ENCODE measurements around the gene ZNF785.
"Not testable (repeated sequence)": the region's sequence is repeated elsewhere in the genome, so short reads cannot be mapped to it uniquely, and the experiment has no call there.

The ZNF785 gene

GRCh38 chr16:30539986-30540526 is 45.4 kb downstream of the ZNF785 start:
- DNase-seq (ENCODE audit: low read depth in 2 of 2): not testable (repeated sequence)

GRCh38 chr16:30539000-30539964 is 46.2 kb downstream of the ZNF785 start:
- DNase-seq (ENCODE audit: low read depth in 2 of 2): no peak

DNA sequence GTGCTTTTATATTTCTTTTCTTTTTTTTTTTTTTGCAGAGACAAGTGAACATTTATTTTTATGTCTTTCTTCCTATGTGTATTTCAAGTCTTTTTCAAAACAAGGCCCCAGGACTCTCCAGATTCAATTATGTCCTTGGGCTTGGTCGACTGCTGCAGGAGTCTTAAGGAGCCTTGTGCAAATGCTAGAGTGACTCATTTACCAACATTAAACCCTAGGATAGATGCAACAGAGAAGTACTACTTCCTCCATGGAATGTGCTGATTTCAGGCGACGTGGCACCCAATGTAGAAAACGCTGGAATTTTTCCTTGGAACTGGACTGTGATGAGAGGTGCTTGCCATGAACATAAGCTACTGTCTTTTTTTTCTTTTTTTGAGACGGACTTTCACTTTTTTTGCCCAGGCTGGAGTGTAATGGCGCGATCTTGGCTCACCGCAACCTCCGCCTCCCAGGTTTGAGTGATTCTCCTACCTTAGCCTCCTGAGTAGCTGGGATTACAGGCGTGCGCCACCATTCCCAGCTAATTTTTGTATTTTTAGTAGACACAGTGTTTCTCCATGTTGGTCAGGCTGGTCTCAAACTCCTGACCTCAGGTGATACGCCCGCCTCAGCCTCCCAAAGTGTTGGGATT is 49.0 kb downstream of the ZNF785 start:
- not testable (repeated sequence) for DNase-seq (ENCODE audit: low read depth in 2 of 2)

DNA sequence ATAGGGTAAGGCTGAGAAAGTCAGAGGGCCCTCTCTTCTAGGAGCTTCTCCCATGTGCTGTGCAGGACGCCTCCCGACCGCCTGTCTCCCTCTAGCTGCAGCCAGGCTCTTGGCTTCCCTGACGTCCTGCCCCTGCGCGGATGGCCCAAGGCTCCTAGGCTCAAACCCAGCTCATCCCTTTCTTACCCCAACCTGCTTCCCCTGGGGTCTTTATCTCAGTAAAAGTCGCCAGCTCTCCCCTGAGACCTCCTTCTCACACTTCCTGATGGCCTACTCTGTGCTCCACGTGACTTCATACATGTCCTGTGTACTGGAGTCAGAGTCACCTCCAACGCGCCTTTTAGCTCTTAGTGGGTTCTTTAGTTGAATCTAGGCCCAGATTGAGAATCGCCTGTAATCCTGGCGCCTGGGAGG is 49.7 kb downstream of the ZNF785 start:
- peak in 1 of 2 donors; percentile 49 for DNase-seq (ENCODE audit: low read depth in 2 of 2)

GRCh38 chr16:30535106-30535776 is 50.3 kb downstream of the ZNF785 start:
- no peak for DNase-seq (ENCODE audit: low read depth in 2 of 2)

DNA sequence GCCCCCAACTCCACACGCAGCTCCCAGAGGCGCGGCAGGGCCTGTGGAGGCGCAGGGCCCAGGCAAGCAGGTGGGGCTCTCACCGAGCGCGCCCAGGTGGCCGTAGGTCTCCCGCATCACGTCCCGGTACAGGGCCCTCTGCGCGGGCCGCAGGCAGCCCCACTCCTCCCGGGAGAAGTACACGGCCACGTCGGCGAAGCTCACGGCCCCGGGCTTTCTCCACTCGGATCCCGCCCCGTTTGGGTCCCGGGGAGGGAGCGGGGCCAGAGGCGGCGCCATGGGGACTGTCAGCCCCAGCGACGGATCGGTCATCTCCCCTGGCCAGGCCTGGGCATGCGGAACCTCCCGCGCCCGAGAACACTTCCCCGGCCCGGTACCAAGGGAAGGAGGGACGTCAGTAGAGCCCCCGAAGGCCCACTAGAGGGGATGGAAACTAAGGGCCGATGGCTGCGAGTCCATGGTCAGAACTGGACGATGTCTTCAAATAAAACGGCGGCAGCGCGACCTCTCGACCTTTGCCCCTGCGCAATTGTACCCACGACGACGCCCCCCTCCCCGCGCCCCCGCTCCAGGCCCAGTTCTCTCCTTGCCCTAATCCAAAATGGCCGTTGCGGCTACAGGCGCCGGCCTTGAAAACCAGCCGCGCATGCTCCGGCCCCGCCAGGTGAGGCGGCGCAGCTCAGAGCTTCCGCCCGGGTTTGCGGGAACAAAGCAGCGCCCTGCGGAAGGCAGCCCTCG is 51.0 kb downstream of the ZNF785 start, which contains the start of gene ZNF747:
Gene ZNF747 (minus strand): TSS at position 491 of the 738 bp plus-strand sequence. CDS start 179 bp downstream, at position 312.
- DNase-seq (ENCODE audit: low read depth in 2 of 2): peak; percentile 86 to 88

DNA sequence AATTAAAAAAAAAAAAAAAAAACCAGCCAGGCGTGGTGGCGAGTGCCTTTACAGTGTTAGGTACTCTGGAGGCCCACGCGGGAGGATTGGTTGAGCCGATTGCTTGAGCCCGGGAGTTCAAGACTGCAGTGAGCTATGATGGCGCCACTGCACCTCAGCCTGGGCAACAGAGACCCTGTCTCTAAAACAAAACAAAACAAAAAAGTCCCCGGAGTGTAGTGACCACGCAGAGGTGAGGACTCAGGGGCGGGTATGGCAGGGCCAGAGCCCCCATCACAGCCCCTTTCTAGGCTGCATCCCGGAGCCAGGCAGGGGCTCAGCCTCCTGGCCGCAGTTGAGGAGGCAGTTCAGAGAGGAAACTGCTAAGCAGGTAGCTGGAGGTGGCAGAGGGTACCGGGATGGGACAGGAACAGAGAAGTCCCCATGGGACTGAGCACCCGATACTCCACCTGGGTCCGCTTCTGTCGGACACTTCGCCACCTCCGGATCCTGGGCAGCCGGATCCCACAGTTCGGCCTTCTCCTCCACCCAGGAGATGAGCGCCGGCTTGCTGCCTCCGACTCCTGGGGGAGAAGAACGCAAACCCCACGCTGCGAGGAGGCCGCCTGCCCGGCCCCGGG is 51.6 kb downstream of the ZNF785 start:
- DNase-seq (ENCODE audit: low read depth in 2 of 2): no peak

DNA sequence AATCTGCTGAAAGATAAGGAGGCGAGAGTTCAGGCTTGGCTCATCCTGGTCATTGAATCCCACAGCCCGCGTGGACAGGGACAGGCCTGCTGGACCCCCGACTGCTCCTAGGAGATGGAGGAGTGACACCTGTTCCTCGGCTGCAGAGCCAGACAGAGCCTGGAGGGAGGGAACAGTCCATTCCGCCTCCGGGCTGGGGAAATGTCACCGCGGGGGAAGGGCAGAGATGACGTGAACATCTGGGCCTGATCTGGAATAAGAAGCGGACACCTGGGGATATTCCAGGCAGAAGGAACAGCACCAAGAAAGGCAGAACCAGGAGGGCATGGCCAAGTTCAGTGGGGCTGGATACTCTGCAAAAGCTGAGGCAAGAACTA is 52.4 kb downstream of the ZNF785 start:
- no peak for DNase-seq (ENCODE audit: low read depth in 2 of 2)

DNA sequence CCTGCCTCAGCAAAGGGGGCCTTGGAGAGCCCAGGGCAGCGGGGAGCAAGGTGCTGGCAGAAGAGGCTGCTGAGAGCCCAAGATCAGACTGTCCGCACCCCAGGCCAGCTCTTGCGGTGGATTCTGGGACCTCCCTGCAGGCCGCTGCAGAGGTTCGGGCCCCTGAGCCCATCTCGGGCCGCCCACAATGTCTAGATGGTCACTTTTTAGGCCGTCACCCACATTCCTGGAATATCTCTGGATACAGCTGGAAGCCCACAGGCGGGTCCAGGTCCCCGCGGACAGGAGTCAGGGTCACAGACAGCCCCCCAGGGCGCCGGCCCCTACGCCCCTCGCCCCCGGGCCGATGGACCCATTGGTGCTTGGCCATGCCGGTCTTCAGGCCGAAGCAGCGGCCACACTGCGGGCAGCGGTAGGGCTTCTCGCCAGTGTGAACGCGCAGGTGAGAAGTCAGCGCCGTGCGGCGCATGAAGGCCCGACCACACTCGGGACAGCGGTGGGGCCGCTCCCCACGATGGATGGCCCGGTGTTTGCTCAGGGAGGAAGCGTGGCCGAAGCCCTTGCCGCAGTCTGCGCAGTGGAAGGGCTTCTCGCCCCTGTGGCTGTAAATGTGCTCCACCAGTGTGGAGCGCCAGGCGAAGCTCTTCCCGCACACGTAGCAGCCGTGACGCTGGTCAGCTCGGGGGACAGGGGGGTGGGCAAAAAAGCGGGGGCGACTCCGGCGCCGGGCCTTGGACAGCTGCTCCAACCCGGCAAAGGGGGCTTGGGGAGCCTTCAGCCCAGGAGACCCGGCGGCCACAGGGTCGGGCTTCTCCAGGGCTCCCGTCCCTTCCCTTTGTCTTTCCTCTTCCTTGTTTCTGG is 53.0 kb downstream of the ZNF785 start:
- no peak for DNase-seq (ENCODE audit: low read depth in 2 of 2)
